Frontal cortex (tissue), 4 donors: ENCODE data around the gene GAGE12C. TPM values are rescaled to one million over a fixed set of nuclear protein-coding genes. Genes with fewer than 3 reads are reported as not detected.
"Not testable (repeated sequence)": the region's sequence is repeated elsewhere in the genome, so short reads cannot be mapped to it uniquely, and the experiment has no call there.

ENCODE experiments used
- DNase-seq, 2 donors: peaks; one replicate each; pipeline ENCODE4 v3.0.0; 2012; ENCODE audit warnings: low spot score in 2 of 2
- FAIRE-seq: peaks from 2 replicates; lab custom pipeline; 2012; peaks lifted over from hg19 to GRCh38; lab: Jason Lieb, UNC
- small RNA-seq: library from RNA; depleted of rRNA; stranded (forward); fragments of <200 nt; gene quantifications from one replicate; pipeline ENCODE3, GENCODE V24; 2014
- total RNA-seq: library from RNA; depleted of rRNA; stranded (reverse); fragments of >200 nt; gene quantifications from one replicate; pipeline ENCODE4 v1.2.3, GENCODE V29; 2014
- donor health status: control.
- donor health status: control.
- donor health status: control.

GAGE12C gene, protein sequence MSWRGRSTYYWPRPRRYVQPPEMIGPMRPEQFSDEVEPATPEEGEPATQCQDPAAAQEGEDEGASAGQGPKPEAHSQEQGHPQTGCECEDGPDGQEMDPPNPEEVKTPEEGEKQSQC
- total RNA-seq: not detected

DNA sequence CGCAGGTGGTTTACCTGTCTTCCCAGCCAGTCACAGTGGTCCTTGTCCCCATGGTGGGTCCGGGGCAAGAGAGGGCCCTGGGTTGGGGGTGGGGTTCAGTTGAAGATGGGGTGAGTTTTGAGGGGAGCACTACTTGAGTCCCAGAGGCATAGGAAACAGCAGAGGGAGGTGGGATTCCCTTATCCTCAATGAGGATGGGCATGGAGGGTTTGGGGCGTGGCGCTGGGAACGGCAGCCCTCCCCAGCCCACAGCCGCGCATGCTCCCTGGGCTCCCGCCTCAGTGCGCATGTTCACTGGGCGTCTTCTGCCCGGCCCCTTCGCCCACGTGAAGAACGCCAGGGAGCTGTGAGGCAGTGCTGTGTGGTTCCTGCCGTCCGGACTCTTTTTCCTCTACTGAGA lies at the start of gene GAGE12C:
Gene GAGE12C (plus strand): TSS at position 301 of the 400 bp plus-strand sequence. CDS start 1,155 bp downstream, outside the sequence.
- not testable (repeated sequence) for FAIRE-seq, DNase-seq

DNA sequence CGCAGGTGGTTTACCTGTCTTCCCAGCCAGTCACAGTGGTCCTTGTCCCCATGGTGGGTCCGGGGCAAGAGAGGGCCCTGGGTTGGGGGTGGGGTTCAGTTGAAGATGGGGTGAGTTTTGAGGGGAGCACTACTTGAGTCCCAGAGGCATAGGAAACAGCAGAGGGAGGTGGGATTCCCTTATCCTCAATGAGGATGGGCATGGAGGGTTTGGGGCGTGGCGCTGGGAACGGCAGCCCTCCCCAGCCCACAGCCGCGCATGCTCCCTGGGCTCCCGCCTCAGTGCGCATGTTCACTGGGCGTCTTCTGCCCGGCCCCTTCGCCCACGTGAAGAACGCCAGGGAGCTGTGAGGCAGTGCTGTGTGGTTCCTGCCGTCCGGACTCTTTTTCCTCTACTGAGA lies 9.5 kb downstream of the GAGE12C start, which contains the start of gene GAGE12D:
Gene GAGE12D (plus strand): TSS at position 301 of the 400 bp plus-strand sequence. CDS start 1,155 bp downstream, outside the sequence.
- DNase-seq, FAIRE-seq: not testable (repeated sequence)

DNA sequence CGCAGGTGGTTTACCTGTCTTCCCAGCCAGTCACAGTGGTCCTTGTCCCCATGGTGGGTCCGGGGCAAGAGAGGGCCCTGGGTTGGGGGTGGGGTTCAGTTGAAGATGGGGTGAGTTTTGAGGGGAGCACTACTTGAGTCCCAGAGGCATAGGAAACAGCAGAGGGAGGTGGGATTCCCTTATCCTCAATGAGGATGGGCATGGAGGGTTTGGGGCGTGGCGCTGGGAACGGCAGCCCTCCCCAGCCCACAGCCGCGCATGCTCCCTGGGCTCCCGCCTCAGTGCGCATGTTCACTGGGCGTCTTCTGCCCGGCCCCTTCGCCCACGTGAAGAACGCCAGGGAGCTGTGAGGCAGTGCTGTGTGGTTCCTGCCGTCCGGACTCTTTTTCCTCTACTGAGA lies 19.0 kb downstream of the GAGE12C start, which contains the start of gene GAGE12E:
Gene GAGE12E (plus strand): TSS at position 301 of the 400 bp plus-strand sequence. CDS start 1,155 bp downstream, outside the sequence.
- not testable (repeated sequence) for FAIRE-seq, DNase-seq

DNA sequence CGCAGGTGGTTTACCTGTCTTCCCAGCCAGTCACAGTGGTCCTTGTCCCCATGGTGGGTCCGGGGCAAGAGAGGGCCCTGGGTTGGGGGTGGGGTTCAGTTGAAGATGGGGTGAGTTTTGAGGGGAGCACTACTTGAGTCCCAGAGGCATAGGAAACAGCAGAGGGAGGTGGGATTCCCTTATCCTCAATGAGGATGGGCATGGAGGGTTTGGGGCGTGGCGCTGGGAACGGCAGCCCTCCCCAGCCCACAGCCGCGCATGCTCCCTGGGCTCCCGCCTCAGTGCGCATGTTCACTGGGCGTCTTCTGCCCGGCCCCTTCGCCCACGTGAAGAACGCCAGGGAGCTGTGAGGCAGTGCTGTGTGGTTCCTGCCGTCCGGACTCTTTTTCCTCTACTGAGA lies 28.6 kb downstream of the GAGE12C start, which contains the start of gene GAGE12F:
Gene GAGE12F (plus strand): TSS at position 301 of the 400 bp plus-strand sequence. CDS start 1,155 bp downstream, outside the sequence.
- not testable (repeated sequence) for FAIRE-seq, DNase-seq

DNA sequence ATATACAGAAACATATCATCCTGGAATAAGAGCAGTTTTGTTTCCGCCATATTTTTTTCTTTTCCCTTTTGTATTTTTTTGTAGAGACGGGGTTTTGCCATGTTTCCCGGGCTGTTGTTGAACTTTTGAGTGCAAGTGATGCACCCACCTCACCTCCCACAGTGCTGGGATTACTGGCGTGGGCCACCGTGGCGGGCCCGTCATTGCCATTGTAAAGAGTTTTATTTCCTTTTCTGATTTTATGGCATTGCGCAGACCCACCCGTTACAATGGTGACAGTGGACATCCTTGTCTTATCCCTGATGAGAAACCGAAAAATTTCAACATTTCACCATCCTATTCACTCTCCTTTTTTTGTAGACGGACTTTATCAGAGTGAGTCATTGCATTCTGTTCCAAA lies 36.8 kb downstream of the GAGE12C start:
- not testable (repeated sequence) for DNase-seq, FAIRE-seq

DNA sequence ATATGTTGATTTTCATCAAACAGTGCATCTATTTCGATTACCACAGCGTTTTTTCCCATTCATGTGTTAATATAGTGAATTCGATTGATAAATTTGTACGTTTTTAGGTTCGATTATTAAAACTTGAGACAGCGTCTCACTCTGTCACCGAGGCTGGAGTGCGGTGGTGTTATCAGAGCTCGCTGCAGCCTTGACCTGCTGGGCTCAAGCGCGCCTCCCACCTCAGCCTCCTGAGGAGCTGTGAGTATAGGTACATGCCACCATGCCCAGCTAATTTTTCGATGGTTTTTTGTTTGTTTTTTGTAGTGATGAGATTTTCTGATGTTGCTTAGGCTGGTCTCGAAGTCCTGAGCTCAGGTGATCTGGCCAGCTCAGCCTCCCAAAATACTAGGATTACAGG lies 37.2 kb downstream of the GAGE12C start:
- DNase-seq, FAIRE-seq: not testable (repeated sequence)

DNA sequence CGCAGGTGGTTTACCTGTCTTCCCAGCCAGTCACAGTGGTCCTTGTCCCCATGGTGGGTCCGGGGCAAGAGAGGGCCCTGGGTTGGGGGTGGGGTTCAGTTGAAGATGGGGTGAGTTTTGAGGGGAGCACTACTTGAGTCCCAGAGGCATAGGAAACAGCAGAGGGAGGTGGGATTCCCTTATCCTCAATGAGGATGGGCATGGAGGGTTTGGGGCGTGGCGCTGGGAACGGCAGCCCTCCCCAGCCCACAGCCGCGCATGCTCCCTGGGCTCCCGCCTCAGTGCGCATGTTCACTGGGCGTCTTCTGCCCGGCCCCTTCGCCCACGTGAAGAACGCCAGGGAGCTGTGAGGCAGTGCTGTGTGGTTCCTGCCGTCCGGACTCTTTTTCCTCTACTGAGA lies 38.1 kb downstream of the GAGE12C start, which contains the start of gene GAGE12G:
Gene GAGE12G (plus strand): TSS at position 301 of the 400 bp plus-strand sequence. CDS start 1,155 bp downstream, outside the sequence.
- FAIRE-seq, DNase-seq: not testable (repeated sequence)

DNA sequence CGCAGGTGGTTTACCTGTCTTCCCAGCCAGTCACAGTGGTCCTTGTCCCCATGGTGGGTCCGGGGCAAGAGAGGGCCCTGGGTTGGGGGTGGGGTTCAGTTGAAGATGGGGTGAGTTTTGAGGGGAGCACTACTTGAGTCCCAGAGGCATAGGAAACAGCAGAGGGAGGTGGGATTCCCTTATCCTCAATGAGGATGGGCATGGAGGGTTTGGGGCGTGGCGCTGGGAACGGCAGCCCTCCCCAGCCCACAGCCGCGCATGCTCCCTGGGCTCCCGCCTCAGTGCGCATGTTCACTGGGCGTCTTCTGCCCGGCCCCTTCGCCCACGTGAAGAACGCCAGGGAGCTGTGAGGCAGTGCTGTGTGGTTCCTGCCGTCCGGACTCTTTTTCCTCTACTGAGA lies 47.7 kb downstream of the GAGE12C start, which contains the start of gene GAGE12H:
Gene GAGE12H (plus strand): TSS at position 301 of the 400 bp plus-strand sequence. CDS start 1,155 bp downstream, outside the sequence.
- DNase-seq, FAIRE-seq: not testable (repeated sequence)

Small RNAs within 50 kb of the gene (small RNA-seq; reads per million reads assigned to genes)
- not detected for gene GAGE12B

Other genes starting within 250 kb of the GAGE12C start
- not detected for gene GAGE10, start 228.5 kb upstream of the GAGE12C start, total RNA-seq
- not detected for gene GAGE12J, start 210.1 kb upstream of the GAGE12C start, total RNA-seq
- not detected for gene GAGE13, start 200.6 kb upstream of the GAGE12C start, total RNA-seq
- not detected for gene GAGE12D, start 9.6 kb downstream of the GAGE12C start, total RNA-seq
- not detected for gene GAGE12E, start 19.1 kb downstream of the GAGE12C start, total RNA-seq
- gene GAGE12F, start 28.7 kb downstream of the GAGE12C start, total RNA-seq: not detected
- not detected for gene GAGE12G, start 38.2 kb downstream of the GAGE12C start, total RNA-seq
- not detected for gene GAGE12H, start 47.8 kb downstream of the GAGE12C start, total RNA-seq
- gene GAGE2A, start 57.3 kb downstream of the GAGE12C start, total RNA-seq: not detected
- not detected for gene GAGE1, start 66.8 kb downstream of the GAGE12C start, total RNA-seq
- 0.41 TPM for gene PAGE1, start 163.8 kb downstream of the GAGE12C start, total RNA-seq